Kidney (tissue), 14 donors: ENCODE measurements around the gene ADAMTS8. TPM values are rescaled to one million over a fixed set of nuclear protein-coding genes. Genes with fewer than 3 reads are reported as not detected.

Experiments
- DNase-seq, 5 donors: peaks; one replicate each; pipeline ENCODE4 v3.0.0-alpha.2; 2013 to 2020
- FAIRE-seq: peaks from 2 replicates; lab custom pipeline; 2012; peaks lifted over from hg19 to GRCh38; lab: Jason Lieb, UNC
- H3K27ac ChIP-seq, 2 donors: one replicate each; pipeline ENCODE4 v1.7.0; 2013; ENCODE audit warnings: low read depth in 2 of 2, low read length in 2 of 2, inconsistent platforms in 1 of 2
- H3K27me3 ChIP-seq: one replicate; pipeline ENCODE4 v1.7.1; 2013; ENCODE audit warnings: low read length, inconsistent platforms; ENCODE audit not compliant: control insufficient read depth, insufficient read depth
- H3K36me3 ChIP-seq, 3 donors: one replicate each; pipeline versions ENCODE4 v1.7.0 to v1.7.1; 2013; ENCODE audit warnings: low read length in 3 of 3, control low read depth in 1 of 3, inconsistent platforms in 1 of 3; ENCODE audit not compliant: insufficient read depth in 3 of 3, control insufficient read depth in 2 of 3
- H3K4me1 ChIP-seq, 3 donors: one replicate each; pipeline versions ENCODE4 v1.7.0 to v1.7.1; 2013; ENCODE audit warnings: low read length in 3 of 3, inconsistent platforms in 1 of 3, low read depth in 1 of 3; ENCODE audit not compliant: control insufficient read depth in 2 of 3, insufficient read depth in 2 of 3
- H3K4me3 ChIP-seq, 3 donors: one replicate each; pipeline versions ENCODE4 v1.7.0 to v1.8.1; 2013; ENCODE audit warnings: low read length in 3 of 3, control low read depth in 1 of 3, inconsistent platforms in 1 of 3
- H3K9ac ChIP-seq, 3 donors: one replicate each; pipeline versions ENCODE4 v1.7.0 to v1.7.1; 2013; ENCODE audit warnings: low read length in 3 of 3, control low read depth in 1 of 3, inconsistent platforms in 1 of 3
- H3K9me3 ChIP-seq, 3 donors: one replicate each; pipeline versions ENCODE4 v1.7.0 to v1.7.1; 2013; ENCODE audit warnings: low read length in 3 of 3, control low read depth in 1 of 3, inconsistent platforms in 1 of 3; ENCODE audit not compliant: control insufficient read depth in 2 of 3, insufficient read depth in 1 of 3
- intact Hi-C: fragments of 100-400 bp; cut with DNase I; formaldehyde crosslinking; loops from one replicate; pipeline ENCODE4 v1.11.1; 2022
- polyA plus RNA-seq: library from polyadenylated mRNA; stranded (reverse); fragments of 350-450 nt; fragmentation: Illumina TruSeq; extraction: RNeasy Lipid Tissue Mini Kit (QIAGEN cat#74804); gene quantifications from one replicate; pipeline ENCODE4 v1.2.3, GENCODE V29; 2014; ENCODE audit warnings: low read depth, low replicate concordance; ENCODE audit not compliant: insufficient read depth
- total RNA-seq: library from RNA; stranded (reverse); fragmentation: NEBNext Ultra II Directional; extraction: Animal tissue kit (Norgen Biotek cat#: 25700); gene quantifications from one replicate; pipeline ENCODE4 v1.2.1, GENCODE V29; 2021
- TF ChIP-seq, protein P1 (sequence below): IDR thresholded peaks from 3 replicates; pipeline ENCODE4 v1.5.1; 2012; ENCODE audit warnings: mild to moderate bottlenecking, moderate library complexity, borderline replicate concordance; ENCODE audit not compliant: insufficient read depth; ENCODE audit errors: extremely low read depth
- donor health status: control.
- donor health status: control.
- donor health status: control.
- donor health status: control.
- donor health status: control.
- donor health status: DM: yes; HTN: yes; CAD: no.
- donor health status: Normal renal cell carcinoma (clear cell type).

ADAMTS8 gene
- total and polyA plus RNA-seq, 2 donors from 2014 or later = 1.2 to 1.6 TPM

DNA sequence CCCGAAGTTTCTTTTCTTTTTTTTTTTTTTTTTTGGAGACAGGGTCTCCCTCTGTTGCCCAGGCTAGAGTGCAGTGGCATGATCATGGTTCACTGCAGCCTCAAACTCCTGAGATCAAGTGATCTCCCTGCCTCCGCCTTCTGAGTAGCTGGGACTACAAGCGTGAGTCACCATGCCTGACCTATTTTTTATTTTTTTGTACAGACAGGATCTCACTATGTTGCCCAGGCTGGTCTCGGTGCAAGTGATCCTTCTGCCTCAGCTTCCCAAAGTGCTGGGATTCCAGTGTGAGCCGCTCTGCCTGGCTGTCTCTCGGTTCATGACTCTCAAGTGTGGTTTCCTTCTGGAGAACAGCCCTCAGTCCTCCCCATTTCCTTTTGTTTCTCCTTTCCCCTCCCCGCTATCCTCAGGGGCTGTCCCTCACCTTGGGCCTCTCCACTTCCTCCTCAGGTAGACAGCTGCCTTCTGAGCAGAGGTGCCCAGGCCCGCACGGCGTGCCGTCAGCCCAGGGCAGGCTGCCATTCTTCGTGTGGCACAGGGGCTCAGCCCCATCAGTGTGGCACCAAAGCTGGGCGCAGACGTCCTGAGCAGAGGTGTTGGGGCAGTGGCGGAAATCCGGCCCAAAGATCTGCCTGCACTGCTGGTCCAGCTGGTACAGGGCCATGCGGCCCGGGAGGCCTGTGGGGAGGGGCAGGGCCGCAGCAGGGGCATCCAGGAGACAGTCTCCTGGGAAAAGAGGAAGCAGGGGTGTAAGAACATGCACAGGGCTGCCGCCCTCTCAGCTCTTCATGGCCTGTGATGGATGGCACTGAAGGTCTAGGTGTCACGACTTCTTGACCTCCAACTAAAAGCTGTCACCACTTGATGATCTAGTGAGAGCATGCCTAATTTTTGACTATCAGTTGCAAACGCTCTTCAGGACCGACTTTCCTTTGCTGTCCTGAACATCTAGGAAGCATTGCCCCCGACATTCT lies 14.0 kb downstream of the ADAMTS8 start:
- intact Hi-C loops = no loop called here
- Histone ChIP-seq H3K9ac (no peak overlapping the region), H3K36me3 (no peaks in the 10 kb centered on the region), H3K4me3 (no peak overlapping the region), H3K27me3 (no peaks in the 10 kb centered on the region), H3K9me3 (no peaks in the 10 kb centered on the region), H3K4me1 (no peaks in the 10 kb centered on the region), H3K27ac (no peak overlapping the region)
- no peak for FAIRE-seq
- DNase-seq = no peak
- TF ChIP-seq, protein P1, sequence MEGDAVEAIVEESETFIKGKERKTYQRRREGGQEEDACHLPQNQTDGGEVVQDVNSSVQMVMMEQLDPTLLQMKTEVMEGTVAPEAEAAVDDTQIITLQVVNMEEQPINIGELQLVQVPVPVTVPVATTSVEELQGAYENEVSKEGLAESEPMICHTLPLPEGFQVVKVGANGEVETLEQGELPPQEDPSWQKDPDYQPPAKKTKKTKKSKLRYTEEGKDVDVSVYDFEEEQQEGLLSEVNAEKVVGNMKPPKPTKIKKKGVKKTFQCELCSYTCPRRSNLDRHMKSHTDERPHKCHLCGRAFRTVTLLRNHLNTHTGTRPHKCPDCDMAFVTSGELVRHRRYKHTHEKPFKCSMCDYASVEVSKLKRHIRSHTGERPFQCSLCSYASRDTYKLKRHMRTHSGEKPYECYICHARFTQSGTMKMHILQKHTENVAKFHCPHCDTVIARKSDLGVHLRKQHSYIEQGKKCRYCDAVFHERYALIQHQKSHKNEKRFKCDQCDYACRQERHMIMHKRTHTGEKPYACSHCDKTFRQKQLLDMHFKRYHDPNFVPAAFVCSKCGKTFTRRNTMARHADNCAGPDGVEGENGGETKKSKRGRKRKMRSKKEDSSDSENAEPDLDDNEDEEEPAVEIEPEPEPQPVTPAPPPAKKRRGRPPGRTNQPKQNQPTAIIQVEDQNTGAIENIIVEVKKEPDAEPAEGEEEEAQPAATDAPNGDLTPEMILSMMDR = no peak

DNA sequence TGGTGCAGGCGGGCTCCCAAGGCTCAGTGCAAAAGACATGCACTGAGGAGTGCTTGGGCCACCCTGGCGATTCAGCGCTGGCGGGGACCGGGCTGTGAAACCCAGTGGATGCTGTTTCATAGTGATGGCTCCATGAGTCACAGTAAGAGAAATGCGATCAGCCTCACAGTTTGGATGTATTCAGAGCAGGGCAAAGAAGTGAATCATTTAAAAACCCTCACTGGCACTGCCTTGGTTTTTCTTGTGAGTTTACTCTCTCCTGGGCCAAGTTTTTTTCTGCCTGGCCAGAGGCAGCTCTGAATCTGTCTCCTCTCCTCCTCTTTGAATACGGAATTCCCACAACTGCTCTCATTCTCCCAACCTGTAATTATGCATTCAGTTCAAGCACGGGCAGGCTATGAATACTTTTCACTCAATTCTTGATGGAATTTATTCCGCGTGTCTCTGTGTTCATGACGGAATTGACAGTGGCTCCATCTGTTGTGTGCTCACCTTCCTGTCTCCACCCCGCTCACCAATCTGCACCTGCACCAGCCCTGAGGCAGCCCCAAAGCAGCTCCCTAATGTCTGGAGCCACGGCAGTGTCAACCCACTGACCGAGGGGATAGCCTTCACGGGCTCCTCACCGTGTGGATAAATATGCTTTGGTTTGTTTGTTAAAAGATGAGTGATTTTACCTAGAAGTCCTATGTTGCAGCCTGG lies 14.9 kb downstream of the ADAMTS8 start:
- Histone ChIP-seq H3K27ac (no peak overlapping the region), H3K9ac (no peak overlapping the region), H3K36me3 (no peaks in the 10 kb centered on the region), H3K4me1 (no peaks in the 10 kb centered on the region), H3K27me3 (no peaks in the 10 kb centered on the region), H3K4me3 (no peak overlapping the region), H3K9me3 (no peaks in the 10 kb centered on the region)
- intact Hi-C loops = no loop called here
- FAIRE-seq (no peak), DNase-seq (no peak)
- TF ChIP-seq, protein P1 = no peak

DNA sequence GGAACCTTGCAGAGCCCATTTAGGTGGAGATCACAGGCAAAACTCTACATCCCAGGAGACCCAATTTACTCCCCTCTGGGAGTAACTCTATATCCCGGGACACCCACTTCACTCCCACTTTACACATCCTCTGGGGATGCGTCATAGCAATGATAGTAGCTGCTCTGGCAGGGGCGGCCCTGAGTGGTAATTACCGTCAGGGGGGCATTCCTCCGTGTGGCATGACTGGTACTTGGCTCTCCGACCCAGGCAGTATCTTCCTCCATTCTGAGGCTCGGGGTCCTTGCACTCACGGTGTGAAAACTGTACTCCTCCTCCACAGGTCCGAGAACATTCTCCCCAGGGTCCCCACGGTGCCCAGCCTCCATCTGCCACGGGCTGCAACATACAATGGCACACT lies 17.2 kb downstream of the ADAMTS8 start:
- Histone ChIP-seq H3K27me3 (no peaks in the 10 kb centered on the region), H3K4me3 (no peak overlapping the region), H3K9me3 (no peaks in the 10 kb centered on the region), H3K4me1 (no peaks in the 10 kb centered on the region), H3K27ac (no peak overlapping the region), H3K9ac (no peak overlapping the region), H3K36me3 (no peaks in the 10 kb centered on the region)
- FAIRE-seq (no peak), DNase-seq (no peak)
- TF ChIP-seq, protein P1 = no peak
- intact Hi-C loops = no loop called here
